Activated CD8-positive, alpha-beta memory T cell treated with anti-CD3 and anti-CD28 coated beads for 4 hours (primary cell): ENCODE results near the gene SEC11A.

ENCODE experiments used
- DNase-seq, 2 donors: peaks; one replicate each; pipeline ENCODE4 v3.0.0-alpha.2; 2020; ENCODE audit warnings: low read depth in 2 of 2

The SEC11A gene

DNA sequence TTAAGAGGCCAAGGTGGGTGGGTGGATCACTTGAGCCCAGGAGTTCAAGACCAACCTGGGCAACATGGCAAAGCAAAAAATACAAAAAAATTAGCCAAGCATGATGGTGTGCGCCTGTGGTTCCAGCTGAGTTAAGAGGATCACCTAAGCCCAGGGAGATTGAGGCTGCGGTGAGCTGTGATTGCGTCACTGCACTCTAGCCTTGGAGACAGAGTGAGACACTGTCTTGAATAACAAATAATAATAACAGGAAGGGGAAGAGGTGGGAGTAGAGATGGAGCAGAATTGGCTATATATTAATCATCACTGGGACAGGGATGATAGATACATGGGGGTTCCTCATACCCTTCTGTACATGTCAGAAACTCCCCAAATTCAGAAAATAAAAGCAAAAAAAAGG is 34.1 kb downstream of the SEC11A start:
- DNase-seq, result no peak

DNA sequence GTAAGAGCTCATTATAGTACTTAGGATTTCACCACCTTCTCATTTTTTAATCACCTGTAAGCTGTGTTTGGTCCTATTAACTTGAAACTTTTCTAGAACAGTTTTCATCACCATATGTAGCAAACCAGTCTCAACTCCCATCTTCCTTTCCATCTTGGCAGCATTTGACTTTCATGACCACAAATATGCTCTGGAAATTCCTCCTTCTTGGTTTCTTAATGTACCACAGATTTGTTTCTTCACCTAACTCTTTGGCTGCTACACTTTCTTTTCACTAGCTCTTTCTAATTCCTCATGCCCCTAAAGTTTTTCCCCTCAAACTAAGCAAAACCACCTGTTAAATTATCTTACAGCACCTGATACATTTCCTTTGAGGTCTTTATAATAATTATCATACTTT is 44.7 kb downstream of the SEC11A start:
- no peak for DNase-seq

- no peak for DNase-seq
Measured at GRCh38 chr15:84669726-84670125, 46.2 kb downstream of the SEC11A start.

DNA sequence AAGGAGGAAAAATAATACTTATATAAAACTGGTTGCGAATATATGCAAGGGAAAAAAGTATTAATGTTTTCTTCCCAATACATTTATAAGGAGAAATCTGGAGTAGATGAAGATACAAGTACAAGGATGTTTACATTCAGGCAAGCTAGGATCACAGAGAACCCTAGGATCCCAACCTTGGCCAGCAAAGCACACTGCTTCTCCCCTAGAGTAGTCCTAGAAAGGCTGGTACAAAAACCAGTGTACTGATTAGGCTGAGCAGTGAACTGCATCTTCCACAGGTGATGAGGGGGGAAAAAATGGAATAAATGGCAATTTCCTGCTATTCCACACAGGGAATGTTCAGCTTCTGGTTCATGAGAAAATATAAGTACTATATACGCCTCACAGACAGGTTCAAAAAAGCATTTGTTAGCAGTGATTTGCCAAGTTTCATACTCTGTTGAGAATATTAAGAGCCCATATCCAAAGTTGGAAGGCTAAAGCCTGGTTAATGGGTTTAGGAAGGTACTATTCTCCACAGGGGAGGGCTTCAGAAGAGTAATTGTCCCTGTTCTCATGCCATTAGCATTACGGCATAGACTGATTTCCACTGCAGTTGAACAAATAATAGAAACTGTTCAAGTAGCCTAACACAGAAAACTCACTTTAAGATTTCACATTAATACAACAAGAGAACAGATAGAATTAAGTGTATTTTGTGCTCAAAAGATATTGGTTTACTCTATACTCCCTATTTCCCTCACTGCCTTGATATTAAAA is 47.5 kb downstream of the SEC11A start:
- no peak for DNase-seq

DNA sequence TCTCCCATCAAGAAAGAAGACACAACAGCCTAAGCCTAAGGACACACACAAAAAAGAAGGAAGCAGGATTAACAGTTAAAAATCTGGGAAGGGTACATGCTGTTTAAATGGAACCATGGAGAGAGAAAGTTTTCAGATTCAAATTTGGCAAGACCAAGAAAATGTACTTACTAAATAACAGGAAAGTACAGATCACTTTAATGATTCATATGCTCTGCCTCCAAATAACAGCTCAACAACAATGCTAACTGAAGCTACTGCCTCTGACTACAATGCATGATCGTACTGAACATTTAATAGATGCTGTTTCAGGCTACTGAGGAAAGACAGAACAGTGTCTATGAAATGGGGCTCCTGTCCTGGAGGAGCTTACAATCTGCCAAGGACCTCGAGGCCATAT is 49.6 kb downstream of the SEC11A start:
- no peak for DNase-seq

GRCh38 chr15:84661001-84661400 is 54.9 kb downstream of the SEC11A start:
- no peak for DNase-seq

DNA sequence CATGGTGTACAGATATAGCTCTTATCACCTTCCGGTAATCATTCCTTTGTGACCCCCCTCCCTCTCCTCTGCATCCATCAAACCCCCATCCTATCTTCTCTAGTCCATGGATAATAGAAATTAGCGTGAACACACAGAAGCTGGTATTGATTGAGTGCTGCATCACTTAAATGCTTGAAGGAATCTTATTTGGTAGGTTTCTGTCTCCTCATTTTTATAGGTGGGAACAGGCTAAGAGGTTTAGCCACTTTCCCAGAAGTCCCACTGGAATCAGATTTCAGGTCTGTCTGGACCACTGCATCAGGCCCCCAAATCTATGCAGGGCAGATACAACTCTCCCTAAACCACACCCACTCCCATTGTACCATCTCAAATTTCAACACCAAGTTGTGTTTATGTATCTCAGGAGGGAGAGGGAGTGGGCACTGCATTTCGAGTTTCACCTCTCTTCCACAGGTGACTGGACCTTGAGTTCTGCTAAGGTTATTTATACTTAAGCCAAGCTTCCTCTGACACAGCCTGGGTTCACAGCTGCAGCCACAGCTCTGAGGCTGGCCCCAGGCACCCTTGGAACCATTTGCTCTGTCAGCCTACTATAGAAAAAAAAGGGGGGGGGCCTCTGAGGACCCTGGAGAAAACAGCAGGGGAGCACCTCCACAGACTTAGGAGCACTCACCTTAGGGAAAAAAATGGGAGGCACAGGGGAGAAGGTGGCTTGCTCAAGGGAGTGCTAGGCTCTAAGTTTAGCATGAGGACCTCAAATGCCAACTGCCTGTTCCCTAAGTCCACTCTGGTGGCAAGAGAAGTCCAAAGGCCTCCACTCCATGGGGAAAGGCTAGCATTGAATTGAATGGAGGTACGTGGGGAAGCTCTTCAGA is 55.8 kb downstream of the SEC11A start:
- DNase-seq, result no peak

- no peak for DNase-seq
Measured at GRCh38 chr15:84658788-84659411, 57.0 kb downstream of the SEC11A start.

GRCh38 chr15:84658080-84658787 is 57.7 kb downstream of the SEC11A start, which contains the start of gene NMB:
NMB (minus strand) TSS chr15:84658199; CDS start chr15:84658152, 47 bp downstream.
- DNase-seq, result peak; percentile 68 to 70

- DNase-seq, result no peak
Measured at GRCh38 chr15:84657748-84658079, 58.2 kb downstream of the SEC11A start.

GRCh38 chr15:84656972-84657371 is 59.0 kb downstream of the SEC11A start:
- DNase-seq, result no peak

DNA sequence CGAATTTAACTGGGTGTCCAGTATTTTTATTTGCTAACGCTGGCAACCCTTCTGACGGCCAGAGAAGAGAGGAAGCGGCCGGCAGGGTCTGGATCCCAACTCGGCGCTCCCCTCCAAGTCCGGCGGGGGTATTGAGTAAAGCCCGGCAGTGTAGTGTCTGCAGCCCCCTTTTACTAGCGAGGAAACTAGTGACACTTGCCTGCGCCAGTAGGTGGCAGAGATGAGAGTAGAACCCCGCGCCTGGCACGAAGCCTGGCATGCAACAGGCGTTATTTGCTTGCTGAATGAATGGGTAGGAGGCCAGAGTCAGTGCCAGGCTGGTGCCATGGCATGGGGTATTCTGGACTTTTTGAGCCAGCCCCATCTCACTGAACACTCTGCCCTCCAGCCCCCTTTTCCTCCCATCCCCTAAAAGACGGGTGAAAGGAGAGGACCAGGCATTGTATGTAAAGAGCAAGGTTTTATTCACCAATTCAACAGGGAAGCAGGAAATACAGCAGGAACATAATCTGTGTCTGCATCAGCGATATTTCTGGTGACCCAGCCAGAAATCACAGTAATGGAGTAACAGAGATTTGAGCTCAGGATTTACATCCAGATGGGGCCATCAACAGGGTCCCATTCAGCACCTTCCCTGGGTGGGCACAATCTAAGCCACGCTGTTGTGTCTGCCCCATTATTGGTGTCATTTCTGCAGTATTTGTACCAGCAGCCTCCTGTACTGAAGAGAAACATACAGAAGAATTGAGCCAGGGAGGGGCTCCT is 61.1 kb downstream of the SEC11A start:
- peak; percentile 60 to 67 for DNase-seq

DNA sequence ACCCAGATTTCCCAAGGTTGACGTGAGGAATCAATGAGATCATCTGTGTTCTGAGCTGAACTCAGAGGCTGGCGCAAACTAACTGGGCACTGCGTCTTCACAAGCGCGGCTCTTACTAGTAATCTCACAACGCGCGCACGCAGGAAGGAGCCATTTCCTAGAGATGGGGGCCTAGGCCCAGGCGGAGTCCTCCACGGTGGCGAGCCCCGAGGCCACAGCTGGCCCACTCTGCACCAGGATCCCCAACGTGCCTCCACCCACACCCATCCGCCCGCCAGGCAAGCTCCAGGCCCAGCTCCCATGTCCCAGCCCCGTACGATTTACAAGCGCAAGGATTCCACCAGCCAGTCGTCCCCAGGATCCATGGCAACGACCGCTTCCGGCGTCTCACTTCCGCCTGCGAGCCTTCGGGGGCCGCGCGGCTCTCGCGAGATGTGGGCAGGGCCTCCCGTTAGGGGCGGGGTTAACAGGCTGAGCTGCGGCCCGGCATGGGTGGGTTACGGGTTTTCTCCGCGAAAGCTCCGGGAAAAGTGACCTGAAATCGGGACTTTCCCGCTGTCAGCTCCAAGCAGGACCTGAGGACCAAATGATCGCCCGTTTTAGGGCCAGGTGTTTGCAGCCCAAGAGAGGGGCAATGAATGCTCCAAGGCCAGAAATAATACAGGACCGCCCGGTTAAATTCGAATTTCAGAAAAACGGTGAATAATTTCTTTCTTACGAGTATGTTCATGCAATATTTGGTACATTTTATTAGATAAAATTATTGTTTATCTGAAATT is 61.8 kb downstream of the SEC11A start, which contains the start of gene WDR73:
WDR73 (minus strand) TSS at position 374 of the 779 bp plus-strand sequence; CDS start at position 365, 9 bp downstream.
- peak; percentile 95 to 96 for DNase-seq

DNA sequence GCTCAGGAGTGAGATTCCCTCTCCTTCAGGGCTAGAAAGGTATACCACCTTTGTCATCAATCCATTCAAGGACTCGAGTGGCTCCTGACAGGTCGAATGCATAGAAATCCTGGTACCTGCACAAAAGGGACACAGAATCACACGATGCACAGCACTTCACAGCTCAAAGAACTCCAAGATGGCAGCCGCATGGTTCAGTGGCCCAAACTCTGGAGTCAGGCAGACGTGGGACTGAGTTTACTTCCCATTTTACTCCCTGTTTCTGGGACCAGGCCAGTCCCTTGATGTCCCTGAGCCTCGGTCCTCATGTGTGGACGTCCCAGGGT is 62.4 kb downstream of the SEC11A start:
- DNase-seq, result no peak

GRCh38 chr15:84649706-84650105 is 66.2 kb downstream of the SEC11A start:
- DNase-seq, result no peak

- no peak for DNase-seq
Measured at GRCh38 chr15:84648539-84648938, 67.4 kb downstream of the SEC11A start.

DNA sequence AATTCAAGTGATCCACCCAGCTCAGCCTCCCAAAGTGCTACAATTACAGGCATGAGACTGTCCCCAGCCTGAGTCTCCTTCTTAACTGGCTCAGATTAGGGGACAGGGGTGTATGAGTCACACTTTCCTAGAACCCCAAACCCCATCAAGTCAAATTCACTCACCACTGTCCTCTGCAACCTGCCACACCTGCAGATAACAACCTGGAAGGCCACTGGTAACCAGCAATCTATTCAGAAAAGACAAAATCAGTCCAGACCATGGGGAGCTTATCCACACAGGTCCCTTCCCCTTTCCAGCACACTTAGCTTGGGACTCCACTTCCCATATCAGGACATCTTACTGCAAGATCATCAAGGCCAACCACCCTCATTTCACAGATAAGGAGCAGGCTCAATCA is 68.2 kb downstream of the SEC11A start:
- no peak for DNase-seq

DNA sequence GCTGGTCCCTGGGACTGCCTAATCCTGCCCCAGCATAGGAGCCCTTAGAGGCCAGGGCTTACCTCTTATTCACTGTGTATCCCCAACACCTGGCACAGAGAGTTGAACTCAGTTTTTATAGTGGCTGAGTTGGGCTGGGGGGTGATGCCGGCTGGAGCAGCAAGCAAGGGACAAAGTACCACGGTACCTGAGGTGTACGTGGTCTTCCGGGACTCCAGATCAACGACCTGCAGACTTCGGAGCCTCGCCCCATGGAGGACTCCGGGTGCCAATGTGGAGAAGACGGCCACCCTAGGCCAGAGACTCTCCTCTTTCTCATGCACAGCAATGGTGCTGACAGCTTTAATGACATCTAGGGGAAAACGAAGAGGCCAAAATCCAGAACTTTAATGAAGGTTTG is 69.9 kb downstream of the SEC11A start:
- no peak for DNase-seq

DNA sequence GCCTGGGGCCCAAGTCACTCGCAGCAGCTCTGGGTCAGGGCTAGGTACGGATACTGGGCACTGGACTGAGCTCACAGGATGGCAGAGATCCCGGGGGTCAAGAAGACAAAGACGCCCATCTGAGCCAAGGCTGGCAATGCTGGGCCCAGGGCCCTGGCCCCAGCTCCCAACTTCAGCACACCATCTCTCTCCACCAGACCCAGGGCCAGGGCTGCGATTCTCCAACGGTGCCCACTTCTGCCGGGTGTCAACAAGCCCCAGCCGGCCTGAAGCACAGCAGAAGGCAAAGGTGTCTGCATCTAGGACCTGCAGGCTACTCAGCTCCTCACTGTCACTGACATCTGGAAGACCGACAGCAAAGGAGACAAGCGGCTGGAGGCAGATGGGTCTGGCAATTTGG is 70.4 kb downstream of the SEC11A start:
- DNase-seq, result no peak

DNA sequence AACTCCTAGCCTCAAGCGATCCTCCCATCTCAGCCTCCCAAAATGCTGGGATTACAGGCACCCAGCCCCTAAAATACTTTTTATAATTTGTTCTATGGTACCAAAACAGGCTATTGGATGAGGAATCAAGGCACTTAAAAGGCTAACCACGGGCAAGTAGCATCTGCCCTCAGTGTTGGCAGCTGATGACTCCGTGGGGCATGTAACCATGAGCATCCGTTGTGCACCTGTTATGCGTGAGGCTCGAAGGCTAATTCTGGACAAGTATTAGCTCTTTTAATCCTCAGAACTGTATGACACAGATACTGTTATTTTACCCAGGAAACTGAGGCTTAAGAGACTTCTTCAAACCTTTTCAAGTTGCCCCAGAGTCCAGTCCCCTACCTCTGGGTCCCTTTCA is 72.1 kb downstream of the SEC11A start:
- DNase-seq, result no peak
